GM12874 (cell line): ENCODE measurements around the gene NGRN.

Source experiments
- TF ChIP-seq, protein P1 (sequence below): IDR thresholded peaks from 2 replicates; pipeline ENCODE4 v1.5.1; 2011; ENCODE audit warnings: low read depth, mild to moderate bottlenecking, control low read depth, low read length, moderate library complexity; ENCODE audit not compliant: insufficient read depth

NGRN gene

DNA sequence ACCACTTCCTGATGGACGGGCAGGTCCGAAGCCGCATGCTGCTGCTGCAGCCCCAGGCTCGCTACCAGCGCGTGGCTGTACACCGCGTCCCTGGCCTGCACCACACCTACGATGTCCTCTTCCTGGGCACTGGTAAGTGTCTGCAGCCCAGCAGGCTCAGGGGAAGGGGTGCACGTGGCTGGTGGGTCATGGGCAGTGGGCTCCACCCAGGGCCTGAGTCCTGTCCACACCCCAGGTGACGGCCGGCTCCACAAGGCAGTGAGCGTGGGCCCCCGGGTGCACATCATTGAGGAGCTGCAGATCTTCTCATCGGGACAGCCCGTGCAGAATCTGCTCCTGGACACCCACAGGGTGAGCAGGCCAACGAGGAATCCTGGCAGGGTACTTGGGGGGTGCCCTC, 40.4 kb upstream of the NGRN start:
- TF ChIP-seq, protein P1, sequence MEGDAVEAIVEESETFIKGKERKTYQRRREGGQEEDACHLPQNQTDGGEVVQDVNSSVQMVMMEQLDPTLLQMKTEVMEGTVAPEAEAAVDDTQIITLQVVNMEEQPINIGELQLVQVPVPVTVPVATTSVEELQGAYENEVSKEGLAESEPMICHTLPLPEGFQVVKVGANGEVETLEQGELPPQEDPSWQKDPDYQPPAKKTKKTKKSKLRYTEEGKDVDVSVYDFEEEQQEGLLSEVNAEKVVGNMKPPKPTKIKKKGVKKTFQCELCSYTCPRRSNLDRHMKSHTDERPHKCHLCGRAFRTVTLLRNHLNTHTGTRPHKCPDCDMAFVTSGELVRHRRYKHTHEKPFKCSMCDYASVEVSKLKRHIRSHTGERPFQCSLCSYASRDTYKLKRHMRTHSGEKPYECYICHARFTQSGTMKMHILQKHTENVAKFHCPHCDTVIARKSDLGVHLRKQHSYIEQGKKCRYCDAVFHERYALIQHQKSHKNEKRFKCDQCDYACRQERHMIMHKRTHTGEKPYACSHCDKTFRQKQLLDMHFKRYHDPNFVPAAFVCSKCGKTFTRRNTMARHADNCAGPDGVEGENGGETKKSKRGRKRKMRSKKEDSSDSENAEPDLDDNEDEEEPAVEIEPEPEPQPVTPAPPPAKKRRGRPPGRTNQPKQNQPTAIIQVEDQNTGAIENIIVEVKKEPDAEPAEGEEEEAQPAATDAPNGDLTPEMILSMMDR, result no peak

DNA sequence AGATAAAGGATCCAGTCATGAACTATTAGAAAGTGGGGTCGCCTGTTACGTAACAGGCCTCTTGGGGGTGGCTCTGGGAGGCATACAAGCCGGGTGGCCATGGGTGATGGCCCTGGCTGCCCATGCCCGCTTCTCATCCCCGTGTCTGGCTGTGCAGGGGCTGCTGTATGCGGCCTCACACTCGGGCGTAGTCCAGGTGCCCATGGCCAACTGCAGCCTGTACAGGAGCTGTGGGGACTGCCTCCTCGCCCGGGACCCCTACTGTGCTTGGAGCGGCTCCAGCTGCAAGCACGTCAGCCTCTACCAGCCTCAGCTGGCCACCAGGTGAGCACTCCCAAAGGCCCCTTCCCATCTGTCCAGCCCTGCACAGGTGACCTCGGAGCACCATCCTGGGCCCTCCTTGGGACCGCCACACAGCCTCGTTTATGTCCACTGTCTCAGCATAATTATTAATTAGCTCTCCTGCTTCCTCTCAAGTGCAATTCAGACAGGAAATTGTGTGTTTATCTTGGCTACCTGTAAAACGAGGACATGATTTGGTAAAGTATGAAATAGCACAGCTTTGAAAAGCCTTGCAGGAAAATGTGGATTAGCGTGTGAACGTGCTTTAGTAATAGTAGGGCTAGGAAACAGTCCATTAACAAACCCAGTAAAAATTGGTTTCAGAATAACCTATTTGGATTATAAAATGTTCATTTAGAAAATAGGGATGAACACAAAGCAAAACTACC, 39.8 kb upstream of the NGRN start:
- TF ChIP-seq, protein P1, result no peak

DNA sequence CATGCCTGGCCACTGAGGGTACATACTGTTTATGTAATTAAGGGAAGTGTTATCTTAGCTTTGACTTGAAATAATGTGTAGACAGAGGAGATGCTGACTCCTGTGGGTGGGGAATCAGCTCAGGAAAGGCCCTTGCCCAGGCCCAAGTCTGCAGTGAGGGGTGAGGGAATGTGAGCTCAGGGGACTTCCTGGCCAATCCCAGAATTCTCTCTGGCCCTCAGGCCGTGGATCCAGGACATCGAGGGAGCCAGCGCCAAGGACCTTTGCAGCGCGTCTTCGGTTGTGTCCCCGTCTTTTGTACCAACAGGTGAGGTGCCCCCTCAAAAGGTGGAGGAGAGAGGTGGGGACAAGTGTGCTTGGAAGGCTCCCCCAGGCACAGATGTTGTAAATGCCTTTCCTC, 38.1 kb upstream of the NGRN start:
- TF ChIP-seq, protein P1, result no peak

DNA sequence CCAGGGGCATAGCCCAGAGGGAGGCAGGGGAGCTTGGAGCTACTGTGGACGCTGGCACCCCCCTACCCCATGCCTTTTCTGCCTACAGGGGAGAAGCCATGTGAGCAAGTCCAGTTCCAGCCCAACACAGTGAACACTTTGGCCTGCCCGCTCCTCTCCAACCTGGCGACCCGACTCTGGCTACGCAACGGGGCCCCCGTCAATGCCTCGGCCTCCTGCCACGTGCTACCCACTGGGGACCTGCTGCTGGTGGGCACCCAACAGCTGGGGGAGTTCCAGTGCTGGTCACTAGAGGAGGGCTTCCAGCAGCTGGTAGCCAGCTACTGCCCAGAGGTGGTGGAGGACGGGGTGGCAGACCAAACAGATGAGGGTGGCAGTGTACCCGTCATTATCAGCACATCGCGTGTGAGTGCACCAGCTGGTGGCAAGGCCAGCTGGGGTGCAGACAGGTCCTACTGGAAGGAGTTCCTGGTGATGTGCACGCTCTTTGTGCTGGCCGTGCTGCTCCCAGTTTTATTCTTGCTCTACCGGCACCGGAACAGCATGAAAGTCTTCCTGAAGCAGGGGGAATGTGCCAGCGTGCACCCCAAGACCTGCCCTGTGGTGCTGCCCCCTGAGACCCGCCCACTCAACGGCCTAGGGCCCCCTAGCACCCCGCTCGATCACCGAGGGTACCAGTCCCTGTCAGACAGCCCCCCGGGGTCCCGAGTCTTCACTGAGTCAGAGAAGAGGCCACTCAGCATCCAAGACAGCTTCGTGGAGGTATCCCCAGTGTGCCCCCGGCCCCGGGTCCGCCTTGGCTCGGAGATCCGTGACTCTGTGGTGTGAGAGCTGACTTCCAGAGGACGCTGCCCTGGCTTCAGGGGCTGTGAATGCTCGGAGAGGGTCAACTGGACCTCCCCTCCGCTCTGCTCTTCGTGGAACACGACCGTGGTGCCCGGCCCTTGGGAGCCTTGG, 37.4 kb upstream of the NGRN start:
- TF ChIP-seq, protein P1, result no peak

DNA sequence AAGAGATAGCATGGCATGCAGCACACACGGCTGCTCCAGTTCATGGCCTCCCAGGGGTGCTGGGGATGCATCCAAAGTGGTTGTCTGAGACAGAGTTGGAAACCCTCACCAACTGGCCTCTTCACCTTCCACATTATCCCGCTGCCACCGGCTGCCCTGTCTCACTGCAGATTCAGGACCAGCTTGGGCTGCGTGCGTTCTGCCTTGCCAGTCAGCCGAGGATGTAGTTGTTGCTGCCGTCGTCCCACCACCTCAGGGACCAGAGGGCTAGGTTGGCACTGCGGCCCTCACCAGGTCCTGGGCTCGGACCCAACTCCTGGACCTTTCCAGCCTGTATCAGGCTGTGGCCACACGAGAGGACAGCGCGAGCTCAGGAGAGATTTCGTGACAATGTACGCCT, 36.5 kb upstream of the NGRN start:
- TF ChIP-seq, protein P1, result no peak

DNA sequence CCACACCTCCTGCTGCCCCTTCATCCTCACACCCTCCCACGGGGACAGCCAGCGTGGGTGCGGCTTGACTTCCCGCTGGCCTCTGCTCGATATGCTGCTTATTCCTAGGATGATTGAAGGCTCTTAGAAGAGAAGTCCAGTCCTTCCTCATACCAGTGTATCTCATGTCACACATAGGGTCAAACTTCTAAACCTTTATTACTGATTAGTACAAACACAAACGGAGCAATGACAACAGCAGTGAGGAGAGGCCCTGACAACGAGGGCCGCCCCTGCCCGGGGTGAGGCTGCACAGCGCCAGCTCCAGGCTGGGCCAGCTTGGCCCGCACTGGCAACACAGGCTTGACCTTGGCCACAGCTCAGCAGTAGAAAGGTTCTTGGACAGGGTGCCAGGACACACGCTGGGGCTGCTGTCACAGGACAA, 35.4 kb upstream of the NGRN start:
- TF ChIP-seq, protein P1, result no peak

DNA sequence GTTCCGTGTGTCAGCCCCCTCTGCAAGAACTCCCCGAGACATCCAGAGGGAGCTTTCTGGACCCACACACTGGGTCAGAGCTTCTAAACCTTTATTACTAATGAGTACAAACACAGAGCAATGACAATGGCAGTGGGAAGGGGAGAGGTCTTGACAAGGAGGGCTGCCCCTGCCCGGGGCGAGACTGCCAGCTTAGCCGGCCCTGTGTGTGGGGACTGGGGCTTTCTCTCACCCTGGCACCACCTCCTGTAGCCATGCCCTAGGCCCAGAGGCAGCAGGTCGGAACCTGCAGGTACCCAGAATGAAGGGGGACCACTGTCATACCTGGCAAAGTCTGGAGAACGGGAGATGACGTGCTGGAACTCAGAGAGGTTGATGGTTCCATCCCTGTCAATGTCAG, 34.9 kb upstream of the NGRN start:
- TF ChIP-seq, protein P1, result no peak
